Mesodermal cell (in vitro differentiated cells): Measurements from ENCODE around the gene GATAD2A.

Experiments
- H3K27ac ChIP-seq: 2 replicates; pipeline ENCODE4 v1.7.0; 2013; ENCODE audit warnings: mild to moderate bottlenecking, low read depth, low read length, moderate library complexity; ENCODE audit not compliant: severe bottlenecking
- H3K36me3 ChIP-seq: 2 replicates; pipeline ENCODE4 v1.7.1; 2013; ENCODE audit warnings: mild to moderate bottlenecking, low read length, moderate library complexity; ENCODE audit not compliant: control insufficient read depth, insufficient read depth
- H3K4me1 ChIP-seq: one replicate; pipeline ENCODE4 v1.7.1; 2013; ENCODE audit warnings: mild to moderate bottlenecking, low read length; ENCODE audit not compliant: insufficient read depth, control insufficient read depth, poor library complexity, severe bottlenecking
- H3K4me3 ChIP-seq: 2 replicates; pipeline ENCODE4 v1.7.0; 2013; ENCODE audit warnings: low read length, control low read depth, mild to moderate bottlenecking; ENCODE audit not compliant: insufficient read depth, poor library complexity, severe bottlenecking; ENCODE audit errors: extremely low read depth
- H3K9me3 ChIP-seq: 2 replicates; pipeline ENCODE4 v1.7.1; 2013; ENCODE audit warnings: mild to moderate bottlenecking, low read length, moderate library complexity; ENCODE audit not compliant: control insufficient read depth
- WGBS, 2 experiments: methylation state at CpG; one replicate each; pipeline ENCODE4 v1.1.5; 2013; ENCODE audit warnings: missing lambda C conversion rate in 2 of 2; ENCODE audit not compliant: insufficient coverage in 2 of 2; 5-methylcytosine and 5-hydroxymethylcytosine counted together

Gene GATAD2A

DNA sequence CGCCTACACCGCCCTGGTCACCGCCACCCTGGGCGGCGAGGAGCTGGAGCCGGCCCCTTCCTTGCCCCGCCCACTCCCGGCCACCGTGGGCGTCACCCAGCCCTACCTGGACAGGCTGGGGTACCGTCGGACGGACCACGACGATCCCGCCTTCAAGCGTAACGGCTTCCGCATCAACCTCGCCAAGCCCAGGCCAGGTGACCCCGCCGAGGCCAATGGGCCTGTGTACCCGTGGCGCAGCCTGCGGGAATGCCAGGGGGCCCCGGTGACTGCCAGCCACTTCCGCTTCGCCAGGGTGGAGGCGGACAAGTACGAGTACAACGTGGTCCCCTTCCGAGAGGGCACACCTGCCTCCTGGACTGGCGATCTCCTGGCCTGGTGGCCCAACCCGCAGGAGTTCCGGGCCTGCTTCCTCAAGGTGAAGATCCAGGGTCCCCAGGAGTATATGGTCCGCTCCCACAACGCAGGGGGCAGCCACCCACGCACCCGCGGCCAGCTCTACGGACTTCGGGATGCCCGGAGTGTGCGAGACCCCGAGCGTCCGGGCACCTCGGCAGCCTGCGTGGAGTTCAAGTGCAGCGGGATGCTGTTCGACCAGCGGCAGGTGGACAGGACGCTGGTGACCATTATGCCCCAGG lies 139.6 kb downstream of the GATAD2A start:
- whole genome bisulfite sequencing, 2 experiments = 94% methylated on average over 53 of the region's 53 CpGs
- peaks cover 2% of the 10 kb centered on the region for H3K4me1 ChIP-seq
- H3K36me3 ChIP-seq = no peaks in the 10 kb centered on the region
- no peak overlapping the region for H3K4me3 ChIP-seq
- H3K27ac ChIP-seq = no peak overlapping the region
- H3K9me3 ChIP-seq = no peaks in the 10 kb centered on the region

DNA sequence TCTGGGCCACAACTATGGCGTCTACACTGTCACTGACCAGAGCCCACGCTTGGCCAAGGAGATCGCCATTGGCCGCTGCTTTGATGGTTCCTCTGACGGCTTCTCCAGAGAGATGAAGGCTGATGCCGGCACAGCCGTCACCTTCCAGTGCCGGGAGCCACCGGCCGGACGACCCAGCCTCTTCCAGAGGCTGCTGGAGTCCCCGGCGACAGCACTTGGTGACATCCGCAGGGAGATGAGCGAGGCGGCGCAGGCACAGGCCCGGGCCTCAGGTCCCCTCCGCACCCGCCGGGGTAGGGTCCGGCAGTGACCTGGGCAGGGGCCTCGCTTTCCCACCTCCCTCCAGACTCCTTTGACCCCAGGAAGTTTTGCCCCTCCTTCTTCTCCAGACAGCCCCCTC lies 140.2 kb downstream of the GATAD2A start:
- no peaks in the 10 kb centered on the region for H3K36me3 ChIP-seq
- 96 to 97% methylated on average over 22 to 23 of the region's 23 CpGs for WGBS, 2 experiments

DNA sequence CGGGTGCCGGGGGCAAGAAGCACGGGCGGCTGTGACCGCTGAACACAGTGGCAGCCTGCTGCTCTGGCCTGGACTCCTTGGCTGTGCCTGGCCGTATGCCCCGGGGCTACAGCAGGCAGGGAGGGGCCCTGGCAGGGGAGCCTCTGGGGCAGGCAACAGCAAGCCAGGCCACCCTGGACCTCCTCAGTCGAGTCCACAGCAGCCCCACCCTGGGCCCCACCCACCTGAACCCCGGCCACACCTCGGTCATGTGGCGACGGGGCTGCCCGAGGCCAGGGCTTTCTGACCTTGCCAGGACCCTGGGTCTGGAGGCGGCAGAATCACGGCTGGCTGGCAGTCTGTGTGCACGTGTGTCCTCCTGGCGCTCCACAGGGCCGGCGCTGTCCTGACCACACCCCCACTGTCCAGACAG lies 141.3 kb downstream of the GATAD2A start:
- no peak overlapping the region for H3K27ac ChIP-seq
- peaks cover 8% of the 10 kb centered on the region for H3K4me1 ChIP-seq
- no peaks in the 10 kb centered on the region for H3K9me3 ChIP-seq
- no peaks in the 10 kb centered on the region for H3K36me3 ChIP-seq
- H3K4me3 ChIP-seq = no peak overlapping the region
- WGBS, 2 experiments = 88 to 92% methylated on average over 10 to 19 of the region's 19 CpGs

More for the DNA sequence above, 140.2 kb downstream of the GATAD2A start:
- Histone ChIP-seq H3K9me3 (no peaks in the 10 kb centered on the region), H3K4me1 (peaks cover 8% of the 10 kb centered on the region), H3K27ac (no peak overlapping the region), H3K4me3 (no peak overlapping the region)

DNA sequence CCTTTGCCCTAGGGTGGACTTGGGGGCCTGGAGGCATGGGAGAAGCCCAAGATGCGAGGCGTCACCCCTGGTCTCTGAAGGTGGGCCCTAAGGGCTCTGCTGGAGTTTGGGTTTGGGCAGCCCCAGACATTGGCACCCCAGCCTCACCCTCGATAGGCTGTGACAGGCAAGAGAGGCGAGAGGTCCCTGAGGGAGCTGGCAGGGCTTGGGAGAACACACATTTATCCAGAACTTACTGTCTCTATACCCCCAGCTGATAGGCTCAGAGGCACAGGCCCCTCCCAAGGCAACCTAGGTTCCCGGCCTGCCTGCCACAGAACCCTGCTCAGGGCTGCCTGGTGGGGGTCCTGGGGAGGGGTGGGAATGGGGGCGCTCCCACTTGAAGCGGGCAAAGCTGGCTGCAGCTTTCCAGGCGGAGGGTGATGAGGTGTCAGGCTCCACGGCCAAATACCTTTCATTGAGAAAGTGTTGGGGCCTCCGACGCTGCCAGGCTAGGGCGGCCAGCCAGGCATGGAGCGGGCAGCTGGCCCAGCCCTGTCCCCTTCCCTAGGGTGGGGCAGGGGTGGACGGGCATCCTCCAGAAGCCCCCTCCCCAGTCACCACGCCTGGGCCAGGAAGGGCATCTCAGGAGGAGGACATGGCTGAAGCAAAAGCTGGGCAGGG lies 142.3 kb downstream of the GATAD2A start:
- H3K27ac ChIP-seq = no peak overlapping the region
- 84 to 91% methylated on average over 9 to 13 of the region's 15 CpGs for WGBS, 2 experiments

DNA sequence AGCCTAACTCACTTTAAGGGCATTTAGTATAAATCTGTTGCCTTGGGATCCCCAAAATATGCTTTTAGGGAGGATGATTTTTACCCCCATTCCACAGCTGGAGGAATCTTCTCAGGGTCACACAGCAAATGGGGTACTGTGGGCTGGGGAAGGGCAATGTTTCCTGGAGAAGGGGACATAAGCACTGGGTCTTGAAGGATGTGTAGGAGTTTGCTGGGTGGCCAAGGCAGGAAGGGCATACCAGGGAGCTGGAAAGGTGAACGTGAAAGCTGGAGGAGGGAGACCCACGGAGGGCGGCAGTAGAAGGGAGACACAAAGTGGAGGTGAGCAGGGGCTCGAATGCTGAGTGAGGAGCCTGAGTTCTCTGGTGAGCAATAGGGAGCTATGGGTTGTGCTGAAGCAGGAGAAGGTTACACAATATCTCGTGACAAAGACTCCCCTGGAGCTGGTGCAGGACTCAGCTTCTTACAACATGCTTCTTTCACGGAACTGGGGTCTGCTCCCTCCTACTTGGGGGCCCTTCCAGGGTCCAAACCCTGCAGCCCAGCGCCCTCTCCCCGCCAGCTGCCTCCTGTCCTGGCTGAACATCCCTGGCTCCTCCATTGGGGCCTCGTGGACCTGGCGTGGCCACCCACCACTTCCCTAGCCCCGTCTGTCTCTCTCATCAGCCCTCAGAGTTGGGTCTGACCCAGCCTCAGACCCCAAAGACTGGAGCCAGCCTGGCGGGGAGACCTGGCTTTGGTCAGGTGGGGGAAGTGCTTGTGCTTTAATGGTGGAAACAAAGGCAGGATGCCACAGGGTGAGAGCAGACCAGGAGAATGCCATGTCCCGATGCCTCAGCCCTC lies 143.7 kb downstream of the GATAD2A start:
- no peak overlapping the region for H3K27ac ChIP-seq
- WGBS, 2 experiments = 85 to 89% methylated on average over 11 to 12 of the region's 13 CpGs
- no peaks in the 10 kb centered on the region for H3K36me3 ChIP-seq

More for the DNA sequence above, 142.3 kb downstream of the GATAD2A start:
- no peaks in the 10 kb centered on the region for H3K36me3 ChIP-seq
- no peaks in the 10 kb centered on the region for H3K9me3 ChIP-seq
- H3K4me1 ChIP-seq = peaks cover 8% of the 10 kb centered on the region
- no peak overlapping the region for H3K4me3 ChIP-seq

DNA sequence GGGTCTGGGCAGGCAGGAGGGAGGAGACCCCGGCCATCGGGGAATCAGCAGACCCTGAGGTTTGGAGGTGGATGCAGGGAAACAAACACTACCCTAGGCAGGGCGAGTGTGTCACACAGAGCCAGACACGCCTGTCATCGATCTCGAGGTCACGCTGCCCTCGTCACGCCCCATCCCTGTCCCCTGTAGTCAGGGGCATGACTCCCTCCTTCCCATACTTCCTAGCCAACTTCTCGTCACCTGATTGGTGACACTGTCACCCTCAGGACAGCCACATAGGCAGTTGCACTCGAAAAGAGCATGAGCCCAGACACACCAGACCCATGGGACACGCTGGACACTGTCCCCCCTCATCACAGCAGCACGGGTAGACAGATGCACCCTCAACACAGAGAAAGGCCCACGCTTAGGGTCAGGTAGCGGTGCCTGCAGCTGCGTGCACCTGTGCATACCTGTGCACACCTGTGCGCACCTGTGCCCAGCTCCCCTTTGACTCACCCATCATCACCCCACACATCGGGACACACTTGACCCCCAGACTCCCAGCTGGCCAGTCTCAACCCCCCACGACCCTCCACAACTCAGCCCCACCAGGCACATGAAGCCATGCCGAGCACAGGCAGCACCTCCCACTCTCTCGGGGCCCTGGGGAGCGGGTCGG lies 144.5 kb downstream of the GATAD2A start:
- 82 to 90% methylated on average over 18 to 19 of the region's 23 CpGs for WGBS, 2 experiments
- no peak overlapping the region for H3K4me3 ChIP-seq
- H3K9me3 ChIP-seq = no peaks in the 10 kb centered on the region
- no peaks in the 10 kb centered on the region for H3K36me3 ChIP-seq
- no peak overlapping the region for H3K27ac ChIP-seq
- peaks cover 8% of the 10 kb centered on the region for H3K4me1 ChIP-seq

More for the DNA sequence above, 143.7 kb downstream of the GATAD2A start:
- Histone ChIP-seq H3K9me3 (no peaks in the 10 kb centered on the region), H3K4me3 (no peak overlapping the region), H3K4me1 (peaks cover 8% of the 10 kb centered on the region)

DNA sequence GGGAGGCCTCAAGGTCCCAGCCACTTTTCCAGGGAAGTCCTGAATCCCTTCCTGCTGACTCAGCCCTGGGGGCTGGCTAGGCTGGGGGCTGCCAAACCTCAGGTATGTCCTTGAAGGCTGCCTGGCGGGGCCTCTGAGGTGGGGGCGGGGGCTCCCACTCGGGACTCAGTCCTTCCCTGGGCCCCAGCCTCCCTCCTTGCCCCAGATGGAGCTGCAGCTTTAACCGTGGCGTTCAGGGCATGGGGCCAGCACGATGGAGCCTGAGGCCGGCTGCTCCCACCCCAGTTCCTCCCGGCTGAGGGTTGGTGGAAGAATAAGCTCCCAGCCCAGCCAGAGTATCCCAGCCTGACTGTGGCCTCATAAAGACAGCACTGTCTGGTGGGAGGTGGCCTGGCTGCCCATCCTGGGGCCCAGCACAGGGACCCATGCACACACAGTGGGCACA lies 145.0 kb downstream of the GATAD2A start:
- Histone ChIP-seq H3K36me3 (no peaks in the 10 kb centered on the region), H3K27ac (no peak overlapping the region), H3K4me3 (no peak overlapping the region), H3K9me3 (no peaks in the 10 kb centered on the region), H3K4me1 (peaks cover 8% of the 10 kb centered on the region)
- WGBS, 2 experiments = 66 to 68% methylated on average over 6 to 7 of the region's 8 CpGs

DNA sequence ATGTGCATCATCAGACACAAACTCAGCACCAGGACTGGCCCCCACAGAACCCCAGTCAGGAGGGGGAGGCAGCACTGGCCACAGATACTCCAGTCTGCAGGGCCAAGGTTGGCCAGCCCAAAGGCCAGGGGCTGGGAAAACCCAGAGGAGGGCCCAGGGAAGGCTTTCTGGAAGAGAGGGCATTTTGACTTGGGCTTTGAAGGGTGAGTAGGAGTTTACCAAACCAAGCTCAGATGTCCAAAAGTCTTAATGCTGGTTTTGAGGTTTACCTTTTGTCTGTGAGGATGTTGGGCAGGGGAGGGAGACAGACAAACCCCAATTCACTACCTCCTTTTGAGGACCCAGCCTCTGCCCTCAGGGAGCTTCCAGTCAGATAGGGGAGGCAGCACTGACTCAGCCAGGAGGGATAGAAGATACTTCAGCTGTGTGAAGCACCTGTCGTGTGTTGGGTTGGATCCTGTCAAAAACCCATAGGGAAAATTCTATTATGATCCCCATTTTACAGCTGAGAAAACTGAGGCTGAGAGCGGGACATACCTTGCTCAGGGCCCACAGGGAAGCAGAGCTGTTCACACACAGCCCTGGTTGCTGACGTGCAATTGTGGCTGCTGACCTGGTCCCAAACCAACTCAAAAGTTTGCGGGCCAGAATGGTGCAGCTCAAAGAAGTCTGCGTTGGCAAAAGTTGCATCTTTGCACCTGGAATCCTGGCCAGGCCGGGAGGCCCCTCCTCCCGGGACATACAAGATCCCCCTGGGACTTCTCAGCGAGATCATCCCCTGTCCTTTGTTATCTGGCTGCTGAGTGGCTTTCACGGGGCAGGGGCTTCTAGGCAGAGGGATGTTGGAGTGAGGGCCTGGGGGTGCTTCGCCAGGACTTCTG lies 145.7 kb downstream of the GATAD2A start:
- H3K27ac ChIP-seq = no peak overlapping the region
- 86 to 89% methylated on average over 9 of the region's 10 CpGs for WGBS, 2 experiments

DNA sequence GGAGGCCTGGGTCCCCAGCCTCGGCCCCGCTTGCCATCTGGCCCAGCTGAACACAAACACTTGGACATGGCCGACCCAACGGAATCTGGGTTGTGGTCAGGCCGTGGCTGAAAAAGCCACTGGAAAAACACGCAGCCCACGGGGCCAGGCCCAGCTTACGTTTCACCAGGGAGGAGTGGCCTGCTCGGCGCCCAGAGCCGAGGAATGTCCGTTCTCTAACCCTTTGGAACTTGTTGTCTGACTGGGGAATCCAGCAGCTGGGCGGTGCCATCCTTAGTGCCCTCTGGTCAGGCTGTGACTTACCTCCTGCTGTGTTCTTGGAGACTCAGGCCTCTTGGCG lies 146.3 kb downstream of the GATAD2A start:
- Histone ChIP-seq H3K36me3 (no peaks in the 10 kb centered on the region), H3K27ac (no peak overlapping the region), H3K4me1 (peaks cover 8% of the 10 kb centered on the region), H3K9me3 (no peaks in the 10 kb centered on the region), H3K4me3 (no peak overlapping the region)
- WGBS, 2 experiments = 93 to 96% methylated on average over 14 of the region's 14 CpGs

More for the DNA sequence above, 145.7 kb downstream of the GATAD2A start:
- H3K36me3 ChIP-seq = no peaks in the 10 kb centered on the region
- H3K9me3 ChIP-seq = no peaks in the 10 kb centered on the region
- no peak overlapping the region for H3K4me3 ChIP-seq
- H3K4me1 ChIP-seq = peaks cover 8% of the 10 kb centered on the region

DNA sequence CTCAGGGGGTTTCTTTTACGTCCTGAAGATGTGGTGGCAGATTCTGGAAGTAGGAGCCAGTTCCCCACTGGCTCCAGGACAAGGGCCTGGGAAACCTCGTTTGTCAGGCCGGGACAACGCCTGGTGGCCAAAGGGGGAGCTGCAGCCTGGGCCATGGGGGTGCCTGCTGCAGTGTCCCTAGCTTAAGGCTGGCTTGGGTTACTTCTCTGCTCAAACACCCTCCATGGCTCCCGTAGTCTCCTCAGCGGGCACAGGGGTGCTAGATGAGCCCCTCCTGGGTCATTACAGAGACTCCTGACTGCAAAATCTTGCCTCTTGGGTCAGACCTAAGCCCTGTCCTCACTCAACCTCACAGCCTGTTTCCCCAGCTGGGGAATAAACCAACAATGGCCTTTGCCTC lies 147.3 kb downstream of the GATAD2A start:
- 66 to 71% methylated on average over 6 of the region's 6 CpGs for WGBS, 2 experiments

More for the DNA sequence above, 147.3 kb downstream of the GATAD2A start:
- H3K4me3 ChIP-seq = no peak overlapping the region
- peaks cover 8% of the 10 kb centered on the region for H3K4me1 ChIP-seq
- H3K36me3 ChIP-seq = no peaks in the 10 kb centered on the region
- H3K9me3 ChIP-seq = no peaks in the 10 kb centered on the region
- no peak overlapping the region for H3K27ac ChIP-seq
